Activated CD4-positive, alpha-beta T cell treated with anti-CD3 and anti-CD28 coated beads, Interleukin-2, amount 50 U/mL, for 1 hour (primary cell): ENCODE measurements around the gene ZPR1.

Source experiments
- DNase-seq: peaks from one replicate; pipeline ENCODE4 v3.0.0-alpha.2; 2020

Gene ZPR1

GRCh38 chr11:116742104-116742503 lies 45.7 kb downstream of the ZPR1 start:
- no peak for DNase-seq

GRCh38 chr11:116740741-116741140 lies 47.1 kb downstream of the ZPR1 start:
- DNase-seq, result no peak

DNA sequence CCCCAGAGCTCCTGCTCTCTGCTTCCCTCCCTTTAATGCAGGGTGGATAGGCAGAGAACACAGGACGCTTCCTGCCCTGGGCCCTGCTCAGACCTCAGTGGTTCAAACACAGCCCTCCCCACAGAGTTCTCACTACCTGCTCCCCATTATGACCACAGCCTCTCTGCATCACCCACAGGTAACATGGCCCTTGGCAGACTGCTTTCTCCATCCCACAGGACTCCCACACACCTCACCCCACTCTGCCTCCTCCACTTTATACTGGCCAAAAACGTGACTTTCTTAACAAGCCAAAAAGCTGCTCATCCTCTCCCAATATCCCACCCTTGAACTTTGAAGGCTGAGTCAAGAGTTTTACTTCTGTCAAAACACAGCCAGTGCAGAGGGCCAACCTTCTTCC lies 48.8 kb downstream of the ZPR1 start:
- no peak for DNase-seq

GRCh38 chr11:116736763-116737162 lies 51.1 kb downstream of the ZPR1 start:
- DNase-seq, result no peak

DNA sequence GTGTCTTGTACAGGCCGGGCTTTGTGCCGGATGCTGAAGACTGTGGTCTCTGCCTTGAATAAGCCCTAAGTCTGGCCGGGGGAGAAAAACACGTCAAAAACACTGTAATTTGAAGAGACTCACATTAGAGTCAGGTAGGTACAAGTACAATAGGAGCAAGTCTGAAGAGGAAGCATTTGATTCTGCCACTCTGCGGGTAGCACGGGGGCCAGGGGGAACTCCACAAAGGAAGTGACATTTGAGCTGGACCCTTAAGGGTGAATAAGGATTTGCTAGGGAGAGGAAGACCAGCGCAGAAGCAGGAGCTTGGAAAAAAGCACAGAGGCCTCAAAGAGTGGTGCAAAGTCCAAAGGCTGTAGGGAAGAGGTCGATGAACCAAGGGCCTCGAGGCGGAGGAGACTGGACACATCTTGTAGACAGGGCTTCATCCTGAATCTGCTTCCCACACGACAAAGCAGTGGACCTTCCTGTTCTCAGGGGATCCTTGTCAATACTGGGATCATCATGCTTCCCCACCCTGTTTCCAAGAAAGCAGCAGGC lies 53.8 kb downstream of the ZPR1 start:
- no peak for DNase-seq

- DNase-seq, result no peak
Measured at GRCh38 chr11:116733043-116733755, 54.6 kb downstream of the ZPR1 start.

GRCh38 chr11:116732271-116733042 lies 55.4 kb downstream of the ZPR1 start:
- peak; percentile 58 for DNase-seq

- DNase-seq, result no peak
Measured at GRCh38 chr11:116731821-116732220, 56.0 kb downstream of the ZPR1 start.

- no peak for DNase-seq
Measured at GRCh38 chr11:116731097-116731761, 56.6 kb downstream of the ZPR1 start.

DNA sequence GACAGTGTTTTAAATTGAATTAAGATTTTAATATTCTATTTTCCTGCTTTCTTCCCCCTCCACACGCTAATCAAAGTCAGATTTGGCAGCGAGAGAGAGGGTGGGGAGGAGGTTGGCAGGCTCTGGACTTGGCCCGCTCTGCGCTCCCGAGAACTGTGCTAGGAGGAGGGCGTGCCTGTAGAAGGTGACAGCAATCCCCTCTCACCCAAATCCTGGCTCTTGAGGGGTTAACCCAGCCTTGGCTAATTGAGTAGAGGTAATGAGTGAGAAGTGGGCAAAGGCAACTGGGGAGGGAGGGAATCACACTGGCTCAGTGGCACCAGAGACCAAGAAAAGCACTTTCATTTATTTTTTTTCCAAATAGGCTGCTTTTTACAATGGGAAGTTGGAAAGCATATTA lies 57.2 kb downstream of the ZPR1 start:
- DNase-seq, result no peak

GRCh38 chr11:116730241-116730561 lies 57.6 kb downstream of the ZPR1 start:
- no peak for DNase-seq

DNA sequence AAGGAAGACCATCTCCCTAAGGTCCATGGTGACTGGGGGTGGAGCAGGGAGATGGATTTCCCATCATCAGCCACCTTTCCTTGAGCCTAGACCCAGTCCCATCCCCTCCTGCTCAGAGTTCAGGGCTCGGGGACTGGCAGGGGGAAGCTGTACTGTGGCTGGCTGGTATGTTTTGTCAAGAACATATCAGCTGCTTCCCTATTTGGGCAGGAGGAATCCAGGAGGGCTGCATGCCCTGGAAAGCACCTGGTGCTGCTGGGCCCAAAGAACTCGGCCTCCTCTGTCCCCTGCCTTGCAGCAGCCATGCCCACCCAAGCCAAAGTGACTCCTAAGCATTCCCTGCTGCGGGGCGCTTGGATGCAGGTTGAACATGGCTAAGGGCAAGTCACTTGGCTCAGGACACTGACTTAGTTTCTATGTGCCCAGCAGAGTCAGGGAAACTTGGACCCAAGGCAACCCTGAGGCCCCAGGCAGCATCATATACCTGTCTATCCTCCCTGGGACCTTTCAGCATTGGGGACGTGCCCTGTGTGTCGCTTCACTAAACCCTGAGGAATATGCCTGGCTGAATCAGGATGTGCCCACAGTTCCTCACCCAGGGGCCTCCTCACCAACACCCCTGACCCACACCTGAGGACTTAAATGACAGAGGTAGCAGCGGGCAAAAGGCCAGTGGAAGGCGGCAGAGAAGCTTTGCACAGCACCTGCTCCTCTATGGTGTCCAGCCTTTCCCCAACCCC lies 58.2 kb downstream of the ZPR1 start:
- no peak for DNase-seq

- DNase-seq, result no peak
Measured at GRCh38 chr11:116727990-116728389, 59.8 kb downstream of the ZPR1 start.

DNA sequence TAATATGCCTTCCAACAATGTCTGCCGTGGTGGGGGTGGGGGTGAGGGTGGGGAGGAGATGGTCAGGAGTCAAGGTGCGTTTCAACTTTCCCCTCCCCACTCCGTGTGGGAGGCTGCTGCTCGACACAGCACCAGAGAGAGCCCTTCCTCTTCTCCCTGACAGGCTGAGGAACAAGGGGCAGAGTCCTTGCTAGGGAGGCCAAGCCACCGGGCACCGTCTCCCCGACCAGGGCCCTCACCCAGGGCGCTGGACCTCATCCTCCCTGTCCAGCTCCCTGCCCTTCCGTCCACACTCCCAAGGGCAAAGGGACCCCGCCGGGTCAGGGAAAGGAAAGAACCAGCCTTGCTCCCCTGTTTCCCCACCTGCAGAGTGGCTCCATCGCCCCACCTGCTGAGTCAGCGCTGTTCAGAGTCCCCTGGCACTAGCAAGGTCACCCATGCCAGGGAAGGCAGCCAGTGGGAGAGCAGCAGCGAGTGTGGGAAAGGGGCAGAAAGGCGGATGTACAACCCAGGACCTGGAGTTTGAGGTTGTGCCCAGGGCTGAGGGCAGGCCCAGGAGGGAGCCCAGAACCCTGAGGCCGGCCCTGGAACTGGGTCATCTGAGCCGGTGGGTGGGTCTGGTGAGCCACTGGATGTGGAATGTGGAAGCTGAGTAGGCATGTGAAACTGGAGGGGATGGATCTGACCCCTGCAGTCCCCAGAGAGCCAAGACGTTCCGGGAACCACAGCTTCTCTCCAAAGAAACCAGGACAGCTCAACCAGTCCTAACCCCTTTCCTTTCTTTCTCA lies 62.2 kb downstream of the ZPR1 start:
- DNase-seq, result no peak

GRCh38 chr11:116724813-116725212 lies 63.0 kb downstream of the ZPR1 start:
- DNase-seq, result no peak
